Loucy (cell line): ENCODE measurements around the gene IL12B.

Experiments
- CTCF ChIP-seq: fragments of 200-600 bp; sonication (generic); conservative IDR thresholded peaks from 2 replicates; pipeline ENCODE4 v1.5.1; 2014; ENCODE audit warnings: mild to moderate bottlenecking, antibody characterized with exemption, low read length
- EZH2phosphoT487 ChIP-seq: fragments of 200-600 bp; IDR thresholded peaks from 2 replicates; pipeline ENCODE4 v1.6.1; 2018; ENCODE audit warnings: antibody characterized with exemption, mild to moderate bottlenecking, moderate library complexity, borderline replicate concordance

- TF ChIP-seq CTCF (no peak), EZH2phosphoT487 (no peak)
Observed at GRCh38 chr5:159309689-159310433, 20.4 kb downstream of the IL12B start.
